ENCODE data around the gene TRABD.
"Not testable (repeated sequence)": the region's sequence is repeated elsewhere in the genome, so short reads cannot be mapped to it uniquely, and the experiment has no call there.

Gene TRABD

GRCh38 chr22:50151571-50152537 lies 33.9 kb upstream of the TRABD start:
- DNase-seq (ENCODE audit: low spot score), result no peak

- no peak for DNase-seq (ENCODE audit: low spot score)
Measured at GRCh38 chr22:50153056-50153755, 32.5 kb upstream of the TRABD start.

DNA sequence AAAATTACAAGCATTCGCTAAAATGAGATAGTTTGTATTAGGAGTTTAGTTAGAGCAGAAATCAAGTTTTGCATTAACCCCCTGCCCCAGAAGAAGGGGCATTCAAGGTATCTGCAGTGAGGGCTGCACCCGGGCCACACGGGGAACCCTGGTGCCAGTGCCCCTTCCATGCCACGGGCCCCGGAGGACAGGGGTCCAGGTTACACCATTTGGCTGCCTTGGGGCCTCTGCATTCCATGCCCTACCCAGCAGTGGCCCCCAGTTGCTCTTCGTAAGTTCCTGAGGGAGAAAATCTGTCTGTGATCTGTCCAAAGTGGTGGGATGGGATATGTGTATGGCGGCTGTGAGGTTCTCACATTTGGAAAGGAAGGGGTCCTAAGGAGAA lies 32.0 kb upstream of the TRABD start:
- no peak for DNase-seq (ENCODE audit: low spot score)

DNA sequence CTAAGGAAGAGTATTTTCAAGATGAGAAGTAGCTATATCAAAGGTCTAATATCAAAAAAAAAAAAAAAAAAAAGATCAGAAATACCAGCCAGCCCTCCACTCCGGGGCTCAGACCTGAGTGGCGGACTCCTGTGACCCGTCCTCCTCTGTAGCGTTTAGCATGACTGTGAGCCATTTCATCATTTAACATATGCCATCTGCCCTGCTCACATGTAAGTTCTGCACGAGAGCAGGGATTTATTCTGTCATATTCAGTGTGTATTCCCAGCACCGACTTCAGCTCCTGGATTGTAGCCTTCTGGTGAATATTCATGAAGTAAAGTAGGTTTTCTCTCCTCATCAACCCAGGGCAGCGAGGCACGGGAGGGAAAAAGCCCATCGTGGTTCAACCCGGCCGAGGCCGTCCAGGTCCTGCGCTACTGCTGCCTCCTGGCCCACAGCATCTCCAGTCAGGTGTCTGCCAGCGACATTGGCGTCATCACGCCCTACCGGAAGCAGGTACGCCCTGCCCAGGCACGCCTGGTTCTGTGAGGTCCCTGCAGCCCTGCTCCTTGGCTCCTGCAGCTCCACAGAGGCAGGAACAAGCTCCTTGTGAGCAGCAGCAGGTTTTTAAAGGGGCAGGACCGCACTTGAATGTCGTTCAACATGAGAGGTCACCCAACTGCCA lies 27.9 kb upstream of the TRABD start:
- DNase-seq (ENCODE audit: low spot score), result no peak

- DNase-seq (ENCODE audit: low spot score), result no peak
Measured at GRCh38 chr22:50160947-50161346, 24.8 kb upstream of the TRABD start.

- DNase-seq (ENCODE audit: low spot score), result no peak
Measured at GRCh38 chr22:50161508-50162390, 24.0 kb upstream of the TRABD start.

DNA sequence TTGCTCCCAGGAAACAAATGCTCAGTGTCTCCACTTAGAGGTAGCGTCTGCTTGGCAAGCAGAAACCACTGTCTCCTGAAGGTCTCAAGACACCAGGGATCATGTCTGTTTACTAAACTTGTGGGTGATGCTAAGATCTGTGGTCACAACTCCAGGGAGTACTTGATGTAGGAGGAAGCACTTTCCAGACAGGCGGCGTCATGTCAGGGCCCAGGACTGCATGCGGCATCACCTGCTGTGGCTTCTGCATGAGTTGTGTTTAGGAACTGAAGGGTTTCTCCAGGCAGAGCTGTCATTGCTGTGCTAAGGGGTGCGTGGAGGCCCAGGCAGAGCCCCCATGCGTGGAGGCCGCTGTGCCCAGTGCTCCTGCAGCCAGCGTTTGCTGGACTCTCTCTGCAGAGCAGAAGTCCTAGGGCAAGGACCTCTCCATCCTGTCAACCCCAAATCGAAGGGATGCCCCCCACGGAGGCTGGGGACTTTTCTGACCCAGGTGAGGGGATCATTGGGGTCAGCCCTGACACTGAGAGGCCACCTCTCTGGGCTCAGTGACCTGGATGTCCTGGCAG lies 23.2 kb upstream of the TRABD start:
- no peak for DNase-seq (ENCODE audit: low spot score)

DNA sequence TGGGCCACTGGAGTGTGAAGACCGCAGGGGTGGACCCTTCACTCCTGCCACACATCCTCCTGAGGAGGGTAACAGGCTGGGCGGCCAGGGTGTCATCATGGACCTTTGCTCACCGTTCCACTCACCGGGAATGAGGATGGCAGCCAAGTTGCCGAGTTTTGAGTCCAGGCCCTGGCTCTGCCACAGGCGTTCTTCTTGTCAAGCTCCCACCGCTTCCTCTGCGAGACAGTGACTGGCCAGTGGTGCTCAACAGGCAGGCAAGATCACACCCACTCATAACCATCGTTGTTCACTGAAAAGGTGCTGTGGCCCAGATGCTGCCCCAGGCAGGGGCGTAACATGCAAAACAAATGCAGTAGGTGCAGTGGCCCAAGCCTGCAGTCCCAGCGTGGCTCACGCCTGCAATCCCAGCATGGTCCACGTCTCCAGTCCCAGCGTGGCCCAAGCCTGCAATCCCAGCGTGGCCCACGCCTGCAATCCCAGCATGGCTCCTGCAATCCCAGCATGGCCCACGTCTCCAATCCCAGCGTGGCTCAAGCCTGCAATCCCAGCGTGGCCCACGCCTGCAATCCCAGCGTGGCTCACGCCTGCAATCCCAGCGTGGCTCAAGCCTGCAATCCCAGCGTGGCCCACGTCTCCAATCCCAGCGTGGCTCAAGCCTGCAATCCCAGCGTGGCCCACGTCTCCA lies 20.1 kb upstream of the TRABD start:
- no peak for DNase-seq (ENCODE audit: low spot score)

- DNase-seq (ENCODE audit: low spot score), result no peak
Measured at GRCh38 chr22:50167689-50168489, 17.8 kb upstream of the TRABD start.

DNA sequence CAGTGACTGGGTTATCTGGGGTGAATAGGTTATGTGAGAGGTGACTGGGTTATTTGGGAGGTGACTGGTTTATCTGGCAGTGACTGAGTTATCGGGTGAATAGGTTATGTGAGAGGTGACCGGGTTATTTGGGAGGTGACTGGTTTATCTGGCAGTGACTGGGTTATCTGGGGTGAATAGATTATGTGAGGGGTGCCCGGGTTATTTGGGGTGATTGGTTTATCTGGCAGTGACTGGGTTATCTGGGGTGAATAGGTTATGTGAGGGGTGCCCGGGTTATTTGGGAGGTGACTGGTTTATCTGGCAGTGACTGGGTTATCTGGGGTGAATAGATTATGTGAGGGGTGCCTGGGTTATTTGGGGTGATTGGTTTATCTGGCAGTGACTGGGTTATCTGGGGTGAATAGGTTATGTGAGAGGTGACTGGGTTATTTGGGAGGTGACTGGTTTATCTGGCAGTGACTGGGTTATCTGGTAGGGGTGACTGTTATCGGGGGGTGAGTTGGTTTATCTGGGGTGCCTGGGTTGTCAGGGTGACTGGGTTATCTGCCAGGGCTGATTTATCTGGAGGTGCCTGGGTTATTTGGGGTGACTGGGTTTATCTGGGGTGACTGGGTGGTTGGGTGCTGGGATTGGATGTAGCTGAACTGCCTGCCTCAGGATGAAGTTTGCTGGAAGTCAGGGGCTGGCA lies 17.1 kb upstream of the TRABD start:
- DNase-seq (ENCODE audit: low spot score), result not testable (repeated sequence)

DNA sequence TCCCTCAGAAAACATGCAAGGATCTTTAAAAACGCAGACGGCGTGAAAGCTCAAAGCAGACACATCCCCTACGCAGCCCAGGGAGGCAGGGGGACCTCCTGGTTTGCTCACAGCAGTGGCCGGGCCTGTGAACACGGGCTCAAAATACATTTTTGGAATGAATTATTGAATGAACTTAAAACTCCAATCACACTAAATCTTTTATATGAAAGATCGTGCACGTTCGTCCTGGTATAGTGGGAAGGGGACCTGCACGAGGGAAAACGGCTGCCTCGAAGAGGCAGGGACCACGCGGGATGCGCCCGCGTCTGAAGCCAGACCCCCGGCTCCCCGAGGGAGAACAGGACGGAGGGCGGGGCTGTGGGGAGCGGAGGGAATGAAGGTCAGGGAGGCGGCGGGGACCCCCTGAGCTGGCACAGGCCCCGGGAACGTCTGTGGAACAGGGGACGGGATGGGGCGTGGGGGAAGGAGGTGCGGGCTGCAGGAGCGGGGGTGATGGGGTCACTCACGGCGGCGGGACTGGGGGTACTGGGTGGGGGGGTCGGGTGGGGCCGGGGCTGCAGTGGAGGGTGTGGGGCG lies 16.4 kb upstream of the TRABD start:
- DNase-seq (ENCODE audit: low spot score), result no peak

GRCh38 chr22:50169774-50170341 lies 15.9 kb upstream of the TRABD start:
- DNase-seq (ENCODE audit: low spot score), result no peak

- no peak for DNase-seq (ENCODE audit: low spot score)
Measured at GRCh38 chr22:50170453-50171318, 15.0 kb upstream of the TRABD start, which contains the start of gene PANX2. TSS of gene PANX2 (plus strand) at chr22:50170731. CDS start at chr22:50170731, 0 bp downstream.

GRCh38 chr22:50171319-50171964 lies 14.3 kb upstream of the TRABD start:
- no peak for DNase-seq (ENCODE audit: low spot score)

GRCh38 chr22:50171965-50172421 lies 13.7 kb upstream of the TRABD start:
- no peak for DNase-seq (ENCODE audit: low spot score)

DNA sequence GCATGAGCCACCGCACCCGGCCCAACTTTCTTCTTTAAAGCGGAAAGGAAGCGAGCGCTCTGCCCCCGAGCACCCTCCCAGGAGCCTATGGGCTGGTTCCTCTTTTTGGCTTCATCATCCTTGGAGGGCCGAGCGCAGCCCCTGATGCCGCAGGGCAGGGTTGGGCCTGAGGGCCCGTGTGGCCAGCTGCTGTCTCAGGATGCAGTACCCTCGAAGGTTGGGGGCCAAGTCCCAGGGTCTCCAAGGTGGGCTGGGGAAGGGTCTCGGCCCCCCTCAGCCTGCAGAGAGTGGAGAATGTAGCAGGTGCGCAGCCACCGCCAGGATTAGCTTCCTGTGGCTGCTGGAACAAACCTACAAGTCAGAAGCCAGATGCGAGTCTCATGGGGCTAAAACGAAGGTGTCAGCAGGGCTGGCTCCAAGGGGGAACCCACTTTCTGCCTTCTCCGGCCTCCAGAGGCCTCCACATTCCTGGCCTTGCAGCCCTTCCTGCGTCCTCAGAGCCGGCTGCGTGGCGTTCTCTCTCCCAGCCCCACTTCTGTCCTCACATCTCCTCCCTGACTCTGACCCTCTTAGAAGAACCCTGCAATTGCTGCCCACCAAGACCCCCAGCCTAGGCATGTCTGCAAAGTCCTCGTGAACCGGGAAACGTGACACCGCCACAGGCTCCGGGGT lies 12.3 kb upstream of the TRABD start:
- DNase-seq (ENCODE audit: low spot score), result no peak

All from AG08396 (cell line).